Measurements from ENCODE around the gene GNRH2.

DNA sequence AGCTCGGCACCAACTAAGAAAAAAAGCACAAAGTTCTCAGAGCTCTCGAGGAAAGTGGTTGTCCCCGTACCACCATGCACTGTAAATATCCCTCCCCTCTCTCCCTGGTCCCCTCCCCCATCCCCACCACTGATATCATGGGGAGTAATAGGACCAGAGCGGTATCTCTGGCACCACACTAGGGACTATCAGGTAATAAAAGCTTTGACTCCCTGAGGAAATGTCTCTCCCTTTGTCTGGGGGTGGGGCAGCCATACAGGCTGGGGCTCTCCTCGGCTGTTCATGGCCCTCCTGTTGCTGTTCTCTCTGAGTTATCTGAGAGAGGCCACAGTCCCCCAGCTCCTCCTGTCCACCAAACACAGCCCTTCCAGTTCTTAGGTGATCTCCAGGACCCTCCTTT lies 5.0 kb upstream of the GNRH2 start:
- TF ChIP-seq FOXK2 (IDR thresholded peaks at IDR 0.05) (no peak), FOXA1 (IDR thresholded peaks at IDR 0.05) (no peak), SP1 (IDR thresholded peaks at IDR 0.05) (no peak), L3MBTL2 (conservative IDR thresholded peaks at IDR 0.05) (no peak), ZNF384 (IDR thresholded peaks at IDR 0.05) (no peak), HDGF (IDR thresholded peaks at IDR 0.05; ENCODE audit: borderline replicate concordance) (no peak), FOXM1 (IDR thresholded peaks at IDR 0.05; ENCODE audit: borderline replicate concordance) (no peak), BHLHE40 (IDR thresholded peaks at IDR 0.05; ENCODE audit: borderline replicate concordance) (no peak), SUZ12 (IDR thresholded peaks at IDR 0.05) (no peak), NFRKB (IDR thresholded peaks at IDR 0.05) (no peak), TARDBP (IDR thresholded peaks at IDR 0.05) (no peak), ARNT (IDR thresholded peaks at IDR 0.05) (no peak), ELF4 (IDR thresholded peaks at IDR 0.05) (no peak)
- TF ChIP-seq, protein P1, sequence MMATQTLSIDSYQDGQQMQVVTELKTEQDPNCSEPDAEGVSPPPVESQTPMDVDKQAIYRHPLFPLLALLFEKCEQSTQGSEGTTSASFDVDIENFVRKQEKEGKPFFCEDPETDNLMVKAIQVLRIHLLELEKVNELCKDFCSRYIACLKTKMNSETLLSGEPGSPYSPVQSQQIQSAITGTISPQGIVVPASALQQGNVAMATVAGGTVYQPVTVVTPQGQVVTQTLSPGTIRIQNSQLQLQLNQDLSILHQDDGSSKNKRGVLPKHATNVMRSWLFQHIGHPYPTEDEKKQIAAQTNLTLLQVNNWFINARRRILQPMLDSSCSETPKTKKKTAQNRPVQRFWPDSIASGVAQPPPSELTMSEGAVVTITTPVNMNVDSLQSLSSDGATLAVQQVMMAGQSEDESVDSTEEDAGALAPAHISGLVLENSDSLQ (IDR thresholded peaks at IDR 0.05), result no peak
